ENCODE measurements around the gene DNAJC1. TPM values are rescaled to one million over a fixed set of nuclear protein-coding genes. Genes with fewer than 3 reads are reported as not detected.

The DNAJC1 gene
- polyA plus RNA-seq, 2 of the 4 experiments (the other 2 are of a cell fraction) = 19.2 to 34.2 TPM

GRCh38 chr10:21807180-21807579 lies 196.3 kb downstream of the DNAJC1 start (continued):
- TF ChIP-seq ELK1 (IDR thresholded peaks at IDR 0.05; ENCODE audit: low read depth, low read length) = no peak
- TF ChIP-seq ESRRA (IDR thresholded peaks at IDR 0.05; ENCODE audit: borderline replicate concordance, low read length) = no peak
- no peak for TF ChIP-seq EHMT2 (IDR thresholded peaks at IDR 0.05; ENCODE audit: low read depth)
- no peak for TF ChIP-seq TP53 (CRISPR knock-in tag; IDR thresholded peaks at IDR 0.05)

- POLR2A ChIA-PET = no interaction called here
- WGBS (ENCODE audit: missing lambda C conversion rate) = 9% methylated on average over 1 of the region's 1 CpG
- no peak for TF ChIP-seq EHMT2 (IDR thresholded peaks at IDR 0.05; ENCODE audit: low read depth)
- TF ChIP-seq RCOR1 (IDR thresholded peaks at IDR 0.05; ENCODE audit: low read depth, low read length) = no peak
- TF ChIP-seq E2F6 (IDR thresholded peaks at IDR 0.05; ENCODE audit: borderline replicate concordance, low read depth) = no peak
- TF ChIP-seq ESRRA (IDR thresholded peaks at IDR 0.05; ENCODE audit: borderline replicate concordance, low read length) = no peak
- TF ChIP-seq CBX8 (IDR thresholded peaks at IDR 0.05) = no peak
- TF ChIP-seq USF2 (IDR thresholded peaks at IDR 0.05) = no peak
- TF ChIP-seq CEBPB (IDR thresholded peaks at IDR 0.05) = no peak
- no peak for TF ChIP-seq ZSCAN20 (CRISPR knock-in tag; IDR thresholded peaks at IDR 0.05)
- TF ChIP-seq CTCF (IDR thresholded peaks at IDR 0.05) = no peak
- TF ChIP-seq MAX (IDR thresholded peaks at IDR 0.05) = no peak
- TF ChIP-seq EHF (CRISPR knock-in tag; IDR thresholded peaks at IDR 0.05) = no peak
- TF ChIP-seq MAFK (IDR thresholded peaks at IDR 0.05; ENCODE audit: partially characterized antibody) = no peak
- no peak for TF ChIP-seq ZNF302 (CRISPR knock-in tag; IDR thresholded peaks at IDR 0.05)
- TF ChIP-seq BCL3 (IDR thresholded peaks at IDR 0.05) = no peak
- no peak for TF ChIP-seq POLR2A (IDR thresholded peaks at IDR 0.05; ENCODE audit: low read length)
- TF ChIP-seq EP300 (IDR thresholded peaks at IDR 0.05) = no peak
- no peak for TF ChIP-seq CHD2 (IDR thresholded peaks at IDR 0.05; ENCODE audit: low read length, partially characterized antibody)
- TF ChIP-seq PBX3 (IDR thresholded peaks at IDR 0.05) = no peak
- TF ChIP-seq REST (IDR thresholded peaks at IDR 0.05) = no peak
- no peak for TF ChIP-seq FOXS1 (CRISPR knock-in tag; IDR thresholded peaks at IDR 0.05)
- Histone ChIP-seq H3K4me2 (no peak overlapping the region), H3K4me3 (no peak overlapping the region), H3K9me3 (no peaks in the 10 kb centered on the region), H3K27ac (no peak overlapping the region), H3K4me1 (no peaks in the 10 kb centered on the region)
- DNase-seq (ENCODE audit: low read depth in 1 of 2, low spot score in 1 of 2) = no peak
- ATAC-seq = no peak
- CTCF ChIA-PET = no interaction called here
- no peak for FAIRE-seq
Observed at GRCh38 chr10:21803374-21803773, 200.2 kb downstream of the DNAJC1 start.
